Measurements from ENCODE around the gene KDM4C. TPM values are rescaled to one million over a fixed set of nuclear protein-coding genes. Genes with fewer than 3 reads are reported as not detected.

Gene KDM4C
- total RNA-seq, 4 donors from 2014 or later: 39.0 to 113 (median 43.9) TPM

DNA sequence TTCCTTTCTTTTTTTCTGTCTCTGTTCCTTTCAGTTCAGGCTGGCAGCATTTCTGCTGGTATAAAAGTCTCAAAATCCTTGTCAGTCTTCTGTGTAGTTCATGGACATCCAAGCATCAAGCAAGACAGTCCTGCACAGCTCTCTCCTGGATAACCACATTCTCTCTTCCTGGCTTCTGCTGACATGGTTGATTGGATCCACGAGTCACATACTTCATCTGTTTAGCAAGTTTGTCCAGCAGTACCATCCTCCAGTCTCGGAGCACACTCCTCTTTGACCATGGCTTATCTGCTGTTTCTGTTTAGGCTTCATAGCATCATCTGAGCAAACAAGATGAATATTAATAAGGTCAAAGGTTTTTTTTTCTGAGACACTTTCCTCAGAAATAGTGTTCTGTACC, 220.8 kb downstream of the KDM4C start:
- Histone ChIP-seq H3K4me3 (no peak overlapping the region), H3K9me3 (no peaks in the 10 kb centered on the region), H3K27me3 (no peaks in the 10 kb centered on the region), H3K4me1 (no peaks in the 10 kb centered on the region), H3K36me3 (peaks cover 14% of the 10 kb centered on the region), H3K27ac (no peak overlapping the region)
- DNase-seq (ENCODE audit: low spot score in 2 of 2): no peak
- no peak for TF ChIP-seq POLR2AphosphoS5 (IDR thresholded peaks at IDR 0.05)
- TF ChIP-seq, protein P1, sequence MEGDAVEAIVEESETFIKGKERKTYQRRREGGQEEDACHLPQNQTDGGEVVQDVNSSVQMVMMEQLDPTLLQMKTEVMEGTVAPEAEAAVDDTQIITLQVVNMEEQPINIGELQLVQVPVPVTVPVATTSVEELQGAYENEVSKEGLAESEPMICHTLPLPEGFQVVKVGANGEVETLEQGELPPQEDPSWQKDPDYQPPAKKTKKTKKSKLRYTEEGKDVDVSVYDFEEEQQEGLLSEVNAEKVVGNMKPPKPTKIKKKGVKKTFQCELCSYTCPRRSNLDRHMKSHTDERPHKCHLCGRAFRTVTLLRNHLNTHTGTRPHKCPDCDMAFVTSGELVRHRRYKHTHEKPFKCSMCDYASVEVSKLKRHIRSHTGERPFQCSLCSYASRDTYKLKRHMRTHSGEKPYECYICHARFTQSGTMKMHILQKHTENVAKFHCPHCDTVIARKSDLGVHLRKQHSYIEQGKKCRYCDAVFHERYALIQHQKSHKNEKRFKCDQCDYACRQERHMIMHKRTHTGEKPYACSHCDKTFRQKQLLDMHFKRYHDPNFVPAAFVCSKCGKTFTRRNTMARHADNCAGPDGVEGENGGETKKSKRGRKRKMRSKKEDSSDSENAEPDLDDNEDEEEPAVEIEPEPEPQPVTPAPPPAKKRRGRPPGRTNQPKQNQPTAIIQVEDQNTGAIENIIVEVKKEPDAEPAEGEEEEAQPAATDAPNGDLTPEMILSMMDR (IDR thresholded peaks at IDR 0.05): no peak
- no peak for TF ChIP-seq EP300 (IDR thresholded peaks at IDR 0.05)
- no peak for TF ChIP-seq POLR2A (IDR thresholded peaks at IDR 0.05)
- WGBS: 90% methylated on average over 2 of the region's 2 CpGs

DNA sequence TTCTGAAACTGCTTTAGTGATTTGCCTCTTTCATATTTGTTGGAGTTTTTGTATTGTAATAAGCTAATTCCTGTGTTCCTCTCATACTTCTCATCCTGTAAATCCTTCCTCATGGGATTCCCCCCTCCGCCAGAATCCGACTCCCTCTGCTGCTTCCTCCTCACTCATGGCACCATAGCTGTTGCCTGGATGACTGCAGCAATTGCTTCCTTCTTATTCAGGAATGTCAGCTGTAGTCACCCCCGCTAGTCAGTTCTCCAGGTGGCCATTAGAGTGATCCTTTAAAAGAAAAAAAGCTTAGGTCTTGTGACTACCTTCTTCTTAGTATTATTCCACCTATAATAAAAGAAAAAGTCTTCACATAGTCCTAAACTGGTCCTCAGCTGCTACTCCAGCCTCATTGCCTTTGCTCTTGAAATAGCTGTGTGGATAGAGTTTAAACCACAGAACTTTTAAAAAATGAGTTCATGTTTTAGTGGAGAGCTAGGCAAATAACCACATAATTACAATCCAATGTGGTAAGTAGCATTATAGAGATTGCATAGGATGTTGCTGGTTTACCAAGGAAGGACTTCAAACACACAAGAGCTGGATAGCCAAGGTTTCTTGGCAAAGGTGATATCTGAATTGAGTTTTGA, 227.3 kb downstream of the KDM4C start:
- 75% methylated on average over 3 of the region's 3 CpGs for WGBS
- Histone ChIP-seq H3K36me3 (peaks cover 50% of the 10 kb centered on the region), H3K9me3 (no peaks in the 10 kb centered on the region), H3K27ac (no peak overlapping the region), H3K4me1 (no peaks in the 10 kb centered on the region), H3K4me3 (no peak overlapping the region), H3K27me3 (no peaks in the 10 kb centered on the region)
- TF ChIP-seq POLR2AphosphoS5 (IDR thresholded peaks at IDR 0.05): no peak
- TF ChIP-seq POLR2A (IDR thresholded peaks at IDR 0.05): no peak
- no peak for TF ChIP-seq EP300 (IDR thresholded peaks at IDR 0.05)
- TF ChIP-seq, protein P1 (IDR thresholded peaks at IDR 0.05): no peak
- no peak for DNase-seq (ENCODE audit: low spot score in 2 of 2)

DNA sequence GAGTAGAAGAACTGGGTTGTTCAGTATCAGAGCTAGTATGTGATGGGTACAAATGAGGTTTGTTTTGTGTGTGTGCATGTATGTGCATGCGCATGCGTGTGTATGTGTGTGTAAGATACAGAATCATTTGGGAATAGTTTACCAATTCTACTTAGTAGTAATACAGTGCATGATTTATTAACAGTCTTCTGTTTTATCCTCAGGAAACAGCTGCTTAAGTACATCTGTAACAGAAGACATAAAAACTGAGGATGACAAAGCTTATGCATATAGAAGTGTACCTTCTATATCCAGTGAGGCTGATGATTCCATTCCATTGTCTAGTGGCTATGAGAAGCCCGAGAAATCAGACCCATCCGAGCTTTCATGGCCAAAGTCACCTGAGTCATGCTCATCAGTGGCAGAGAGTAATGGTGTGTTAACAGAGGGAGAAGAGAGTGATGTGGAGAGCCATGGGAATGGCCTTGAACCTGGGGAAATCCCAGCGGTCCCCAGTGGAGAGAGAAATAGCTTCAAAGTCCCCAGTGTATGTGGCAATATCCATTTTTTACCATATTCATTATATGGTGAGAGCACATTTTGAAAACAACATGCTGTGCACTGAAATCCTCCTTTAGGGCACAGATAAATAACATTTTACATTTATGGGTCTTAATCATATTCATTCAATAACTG, 228.5 kb downstream of the KDM4C start:
- Histone ChIP-seq H3K9me3 (no peaks in the 10 kb centered on the region), H3K27me3 (no peaks in the 10 kb centered on the region), H3K27ac (no peak overlapping the region), H3K4me3 (no peak overlapping the region), H3K4me1 (no peaks in the 10 kb centered on the region), H3K36me3 (peaks cover 58% of the 10 kb centered on the region)
- no peak for TF ChIP-seq POLR2A (IDR thresholded peaks at IDR 0.05)
- TF ChIP-seq EP300 (IDR thresholded peaks at IDR 0.05): no peak
- TF ChIP-seq POLR2AphosphoS5 (IDR thresholded peaks at IDR 0.05): no peak
- TF ChIP-seq, protein P1 (IDR thresholded peaks at IDR 0.05): no peak
- 81% methylated on average over 5 of the region's 5 CpGs for WGBS
- no peak for DNase-seq (ENCODE audit: low spot score in 2 of 2)

DNA sequence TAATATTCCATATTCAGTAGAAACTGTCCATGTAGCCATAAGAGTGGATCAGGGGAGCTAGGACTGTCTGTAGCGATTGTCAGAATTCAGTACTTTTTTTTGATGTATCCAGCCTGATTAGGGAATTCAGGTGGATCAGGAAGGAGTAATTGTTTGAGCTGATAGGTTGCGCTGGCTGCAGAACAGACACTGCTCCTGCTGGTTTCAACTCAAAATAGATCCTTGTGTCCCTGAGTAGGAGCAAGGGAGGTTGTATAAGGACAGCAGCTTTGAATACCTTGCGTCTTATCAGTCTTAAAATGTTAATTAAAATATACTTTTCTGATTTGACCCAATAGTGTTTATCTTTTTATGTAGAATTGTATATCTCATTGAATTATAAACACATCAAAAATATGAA, 229.6 kb downstream of the KDM4C start:
- Histone ChIP-seq H3K4me1 (no peaks in the 10 kb centered on the region), H3K27me3 (no peaks in the 10 kb centered on the region), H3K9me3 (no peaks in the 10 kb centered on the region), H3K4me3 (no peak overlapping the region), H3K36me3 (peaks cover 54% of the 10 kb centered on the region), H3K27ac (no peak overlapping the region)
- 85% methylated on average over 3 of the region's 3 CpGs for WGBS
- TF ChIP-seq EP300 (IDR thresholded peaks at IDR 0.05) (no peak), POLR2A (IDR thresholded peaks at IDR 0.05) (no peak), POLR2AphosphoS5 (IDR thresholded peaks at IDR 0.05) (no peak)
- TF ChIP-seq, protein P1 (IDR thresholded peaks at IDR 0.05): no peak
- DNase-seq (ENCODE audit: low spot score in 2 of 2): no peak

DNA sequence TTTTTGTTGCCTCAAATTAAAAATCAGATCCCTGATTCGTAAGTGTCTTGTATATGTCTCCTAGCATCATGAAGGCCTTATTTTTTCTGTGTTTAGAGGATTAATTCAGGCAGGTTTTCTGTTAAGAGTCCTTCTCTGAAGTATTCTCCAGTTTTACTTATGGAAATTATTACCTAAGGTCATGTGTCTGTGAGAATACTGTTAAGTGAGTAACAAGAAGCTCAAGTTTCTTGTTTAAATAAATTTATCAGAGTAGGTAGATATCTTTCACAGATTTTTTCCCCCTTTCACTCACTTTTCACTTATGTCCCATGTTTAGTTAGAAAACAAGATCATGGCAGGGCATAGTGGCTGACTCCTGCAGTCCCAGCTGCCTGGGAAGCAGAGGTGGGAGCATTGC, 233.6 kb downstream of the KDM4C start:
- DNase-seq (ENCODE audit: low spot score in 2 of 2): no peak
- no peak for TF ChIP-seq POLR2A (IDR thresholded peaks at IDR 0.05)
- TF ChIP-seq POLR2AphosphoS5 (IDR thresholded peaks at IDR 0.05): no peak
- TF ChIP-seq, protein P1 (IDR thresholded peaks at IDR 0.05): no peak
- Histone ChIP-seq H3K9me3 (no peaks in the 10 kb centered on the region), H3K27me3 (no peaks in the 10 kb centered on the region), H3K27ac (no peak overlapping the region), H3K4me3 (no peak overlapping the region), H3K4me1 (no peaks in the 10 kb centered on the region), H3K36me3 (peaks cover 52% of the 10 kb centered on the region)
- 98% methylated on average over 1 of the region's 1 CpG for WGBS
